IPS-NIHi7 (cell line): ENCODE data around the gene PARD3B.

Experiments used
- DNase-seq: peaks from one replicate; pipeline ENCODE4 v3.0.0; 2012; ENCODE audit warnings: mixed read lengths; ENCODE audit errors: extremely low spot score

Gene PARD3B

GRCh38 chr2:205261516-205262020 lies 716.3 kb downstream of the PARD3B start:
- DNase-seq, result no peak

- peak; percentile 17 for DNase-seq
Observed at GRCh38 chr2:205267323-205267722, 722.0 kb downstream of the PARD3B start.

- no peak for DNase-seq
Observed at GRCh38 chr2:205270689-205271088, 725.4 kb downstream of the PARD3B start.

- no peak for DNase-seq
Observed at GRCh38 chr2:205273148-205273547, 727.9 kb downstream of the PARD3B start.

GRCh38 chr2:205273627-205274026 lies 728.4 kb downstream of the PARD3B start:
- DNase-seq, result no peak

- DNase-seq, result no peak
Observed at GRCh38 chr2:205274801-205275200, 729.5 kb downstream of the PARD3B start.

- DNase-seq, result peak; percentile 44
Observed at GRCh38 chr2:205276116-205276777, 731.0 kb downstream of the PARD3B start.

- DNase-seq, result no peak
Observed at GRCh38 chr2:205280596-205281236, 735.4 kb downstream of the PARD3B start.

- no peak for DNase-seq
Observed at GRCh38 chr2:205283736-205284270, 738.5 kb downstream of the PARD3B start.

- DNase-seq, result no peak
Observed at GRCh38 chr2:205284334-205284733, 739.1 kb downstream of the PARD3B start.

GRCh38 chr2:205287316-205287715 lies 742.0 kb downstream of the PARD3B start:
- DNase-seq, result no peak

- DNase-seq, result no peak
Observed at GRCh38 chr2:205288686-205289085, 743.4 kb downstream of the PARD3B start.

GRCh38 chr2:205290299-205290698 lies 745.0 kb downstream of the PARD3B start:
- DNase-seq, result no peak

GRCh38 chr2:205292665-205293295 lies 747.5 kb downstream of the PARD3B start:
- DNase-seq, result no peak

GRCh38 chr2:205293559-205293958 lies 748.3 kb downstream of the PARD3B start:
- no peak for DNase-seq

GRCh38 chr2:205296959-205297358 lies 751.7 kb downstream of the PARD3B start:
- no peak for DNase-seq

GRCh38 chr2:205297368-205297767 lies 752.1 kb downstream of the PARD3B start:
- DNase-seq, result no peak

GRCh38 chr2:205297846-205298245 lies 752.6 kb downstream of the PARD3B start:
- DNase-seq, result no peak

GRCh38 chr2:205311201-205311600 lies 765.9 kb downstream of the PARD3B start:
- DNase-seq, result no peak

GRCh38 chr2:205321231-205321630 lies 776.0 kb downstream of the PARD3B start:
- no peak for DNase-seq

GRCh38 chr2:205323929-205324328 lies 778.7 kb downstream of the PARD3B start:
- no peak for DNase-seq

- DNase-seq, result no peak
Observed at GRCh38 chr2:205324355-205324754, 779.1 kb downstream of the PARD3B start.

GRCh38 chr2:205333351-205333750 lies 788.1 kb downstream of the PARD3B start:
- DNase-seq, result no peak
